PC-3 (cell line): ENCODE measurements around the gene LITAF. TPM values are rescaled to one million over a fixed set of nuclear protein-coding genes. Genes with fewer than 3 reads are reported as not detected.

Experiments used
- ATAC-seq: fragments of 200-7000 bp; cut with Tn5 transposase; 2 replicates; pipeline ENCODE4 v1.9.1; 2020; ENCODE audit warnings: mild to moderate bottlenecking, moderate library complexity
- BruUV-seq: library from RNA; stranded (reverse); fragments of 400-500 nt; replicated peaks from 2 replicates; lab custom pipeline; 2021; lab: Mats Ljungman, UMichigan
- CTCF ChIA-PET: fragments of 300-600 bp; sonication (Branson Sonifier 250); formaldehyde crosslinking; loops from one replicate; lab custom pipeline; 2022; ENCODE audit warnings: antibody characterized with exemption; lab: Charles Lee
- POLR2A ChIA-PET: fragments of 300-600 bp; sonication (Branson Sonifier 250); formaldehyde crosslinking; loops from one replicate; lab custom pipeline; 2022; ENCODE audit warnings: antibody characterized with exemption; ENCODE audit not compliant: unreplicated experiment; lab: Charles Lee
- DNase-seq: peaks from one replicate; pipeline ENCODE4 v3.0.0-alpha.2; 2015
- H2AFZ ChIP-seq: fragments of 300-600 bp; sonication (generic); 2 replicates; pipeline ENCODE4 v1.6.0; 2016; ENCODE audit warnings: antibody characterized with exemption, low read length
- H3F3A ChIP-seq: fragments of 300-600 bp; sonication (generic); one replicate; pipeline ENCODE4 v1.6.0; 2017; ENCODE audit warnings: antibody characterized with exemption, low read length, control low read depth, mild to moderate bottlenecking; ENCODE audit not compliant: unreplicated experiment
- H3K27ac ChIP-seq: fragments of 300-600 bp; sonication (generic); 2 replicates; pipeline ENCODE4 v1.5.1; 2016; ENCODE audit warnings: mild to moderate bottlenecking, low read length
- H3K27me3 ChIP-seq: fragments of 300-600 bp; sonication (generic); 2 replicates; pipeline ENCODE4 v1.6.1; 2016; ENCODE audit warnings: low read length, mixed read lengths
- H3K36me3 ChIP-seq: fragments of 300-600 bp; sonication (generic); 2 replicates; pipeline ENCODE4 v1.6.1; 2016; ENCODE audit warnings: low read depth, mixed run types, low read length, mixed read lengths
- H3K4me1 ChIP-seq: fragments of 300-600 bp; sonication (generic); 2 replicates; pipeline ENCODE4 v1.5.1; 2016; ENCODE audit warnings: low read length; ENCODE audit not compliant: insufficient read depth
- H3K4me2 ChIP-seq: fragments of 300-600 bp; sonication (generic); 2 replicates; pipeline ENCODE4 v1.6.0; 2016; ENCODE audit warnings: low read length
- H3K4me3 ChIP-seq: fragments of 300-600 bp; sonication (generic); 2 replicates; pipeline ENCODE4 v1.5.1; 2016; ENCODE audit warnings: mild to moderate bottlenecking, low read length, mixed read lengths
- H3K79me2 ChIP-seq: fragments of 300-600 bp; sonication (generic); 2 replicates; pipeline ENCODE4 v1.6.1; 2017; ENCODE audit warnings: low read length, mixed read lengths
- H3K9ac ChIP-seq: fragments of 300-600 bp; sonication (generic); 2 replicates; pipeline ENCODE4 v1.6.0; 2016; ENCODE audit warnings: mild to moderate bottlenecking, low read length
- H3K9me2 ChIP-seq: fragments of 300-600 bp; sonication (generic); replicated peaks from 2 replicates; pipeline ENCODE4 v1.6.1; 2016; ENCODE audit warnings: mixed run types, low read length, mixed read lengths
- H3K9me3 ChIP-seq: fragments of 300-600 bp; sonication (generic); 2 replicates; pipeline ENCODE4 v1.6.1; 2016; ENCODE audit warnings: low read length, mixed read lengths
- H4K20me1 ChIP-seq: fragments of 300-600 bp; sonication (generic); 2 replicates; pipeline ENCODE4 v1.6.1; 2016; ENCODE audit warnings: low read length, mixed read lengths
- EZH2 ChIP-seq: fragments of 300-600 bp; sonication (generic); IDR thresholded peaks from one replicate; pipeline ENCODE4 v1.6.1; 2017; ENCODE audit warnings: antibody characterized with exemption, mild to moderate bottlenecking, low read length; ENCODE audit not compliant: unreplicated experiment
- EZH2phosphoT487 ChIP-seq: fragments of 300-600 bp; sonication (generic); IDR thresholded peaks from 2 replicates; pipeline ENCODE4 v1.6.1; 2018; ENCODE audit warnings: mild to moderate bottlenecking, antibody characterized with exemption, low read length, borderline replicate concordance
- intact Hi-C: fragments of 100-400 bp; cut with micrococcal nuclease; formaldehyde crosslinking; loops from 2 replicates; pipeline ENCODE4 v1.9.0; 2023
- total RNA-seq: library from RNA; depleted of rRNA; stranded (reverse); fragments of >200 nt; gene quantifications from 2 replicates; pipeline ENCODE4 v1.2.3, GENCODE V29; 2014
- TF ChIP-seq, protein P1 (sequence below): fragments of 300-600 bp; sonication (generic); conservative IDR thresholded peaks from 2 replicates; pipeline ENCODE4 v1.5.1; 2017; ENCODE audit warnings: antibody characterized with exemption, low read depth, mild to moderate bottlenecking, low read length

Gene LITAF
- total RNA-seq, 1 experiment from 2014 or later, result 13.1 TPM

DNA sequence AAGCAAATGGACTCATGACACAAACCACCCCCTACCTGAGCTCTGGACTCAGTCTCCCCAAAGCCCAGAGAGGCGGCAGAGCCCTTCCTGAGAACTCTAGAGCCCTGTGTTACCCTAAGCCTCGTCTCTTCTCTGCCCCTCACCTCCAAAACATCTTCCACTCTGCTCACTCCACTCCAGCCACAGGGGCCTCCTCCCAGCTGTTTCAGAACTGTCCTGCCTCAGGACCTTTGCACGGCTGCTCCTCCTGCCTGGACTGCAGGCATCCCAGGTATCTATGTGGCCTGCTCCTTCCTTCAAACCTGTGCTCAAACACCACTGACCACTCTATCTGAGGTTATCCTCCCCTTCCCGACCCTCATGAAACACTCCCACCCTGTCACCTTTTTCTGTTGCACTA, 12.9 kb upstream of the LITAF start:
- no peak overlapping the region for H3K4me3 ChIP-seq
- no peaks in the 10 kb centered on the region for H3K79me2 ChIP-seq
- BruUV-seq, result no TSS peak
- no peaks in the 10 kb centered on the region for H3F3A ChIP-seq
- no peak overlapping the region for H3K4me2 ChIP-seq
- TF ChIP-seq EZH2phosphoT487, result no peak
- TF ChIP-seq, protein P1, sequence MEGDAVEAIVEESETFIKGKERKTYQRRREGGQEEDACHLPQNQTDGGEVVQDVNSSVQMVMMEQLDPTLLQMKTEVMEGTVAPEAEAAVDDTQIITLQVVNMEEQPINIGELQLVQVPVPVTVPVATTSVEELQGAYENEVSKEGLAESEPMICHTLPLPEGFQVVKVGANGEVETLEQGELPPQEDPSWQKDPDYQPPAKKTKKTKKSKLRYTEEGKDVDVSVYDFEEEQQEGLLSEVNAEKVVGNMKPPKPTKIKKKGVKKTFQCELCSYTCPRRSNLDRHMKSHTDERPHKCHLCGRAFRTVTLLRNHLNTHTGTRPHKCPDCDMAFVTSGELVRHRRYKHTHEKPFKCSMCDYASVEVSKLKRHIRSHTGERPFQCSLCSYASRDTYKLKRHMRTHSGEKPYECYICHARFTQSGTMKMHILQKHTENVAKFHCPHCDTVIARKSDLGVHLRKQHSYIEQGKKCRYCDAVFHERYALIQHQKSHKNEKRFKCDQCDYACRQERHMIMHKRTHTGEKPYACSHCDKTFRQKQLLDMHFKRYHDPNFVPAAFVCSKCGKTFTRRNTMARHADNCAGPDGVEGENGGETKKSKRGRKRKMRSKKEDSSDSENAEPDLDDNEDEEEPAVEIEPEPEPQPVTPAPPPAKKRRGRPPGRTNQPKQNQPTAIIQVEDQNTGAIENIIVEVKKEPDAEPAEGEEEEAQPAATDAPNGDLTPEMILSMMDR, result no peak
- TF ChIP-seq EZH2, result no peak
- ATAC-seq, result no peak
- H3K9me3 ChIP-seq, result no peaks in the 10 kb centered on the region
- DNase-seq, result no peak
- no peaks in the 10 kb centered on the region for H3K27me3 ChIP-seq
- H3K27ac ChIP-seq, result no peak overlapping the region
- H2AFZ ChIP-seq, result no peak overlapping the region
- peaks cover 4% of the 10 kb centered on the region; the same call in 1 of the 2 replicates for H3K4me1 ChIP-seq
- H3K9me2 ChIP-seq, result no peaks in the 10 kb centered on the region
- intact Hi-C loops, result no loop called here
- H3K36me3 ChIP-seq, result no peaks in the 10 kb centered on the region
- no peak overlapping the region for H3K9ac ChIP-seq
- H4K20me1 ChIP-seq, result no peaks in the 10 kb centered on the region
- POLR2A ChIA-PET, result no interaction called here
- CTCF ChIA-PET, result no interaction called here

DNA sequence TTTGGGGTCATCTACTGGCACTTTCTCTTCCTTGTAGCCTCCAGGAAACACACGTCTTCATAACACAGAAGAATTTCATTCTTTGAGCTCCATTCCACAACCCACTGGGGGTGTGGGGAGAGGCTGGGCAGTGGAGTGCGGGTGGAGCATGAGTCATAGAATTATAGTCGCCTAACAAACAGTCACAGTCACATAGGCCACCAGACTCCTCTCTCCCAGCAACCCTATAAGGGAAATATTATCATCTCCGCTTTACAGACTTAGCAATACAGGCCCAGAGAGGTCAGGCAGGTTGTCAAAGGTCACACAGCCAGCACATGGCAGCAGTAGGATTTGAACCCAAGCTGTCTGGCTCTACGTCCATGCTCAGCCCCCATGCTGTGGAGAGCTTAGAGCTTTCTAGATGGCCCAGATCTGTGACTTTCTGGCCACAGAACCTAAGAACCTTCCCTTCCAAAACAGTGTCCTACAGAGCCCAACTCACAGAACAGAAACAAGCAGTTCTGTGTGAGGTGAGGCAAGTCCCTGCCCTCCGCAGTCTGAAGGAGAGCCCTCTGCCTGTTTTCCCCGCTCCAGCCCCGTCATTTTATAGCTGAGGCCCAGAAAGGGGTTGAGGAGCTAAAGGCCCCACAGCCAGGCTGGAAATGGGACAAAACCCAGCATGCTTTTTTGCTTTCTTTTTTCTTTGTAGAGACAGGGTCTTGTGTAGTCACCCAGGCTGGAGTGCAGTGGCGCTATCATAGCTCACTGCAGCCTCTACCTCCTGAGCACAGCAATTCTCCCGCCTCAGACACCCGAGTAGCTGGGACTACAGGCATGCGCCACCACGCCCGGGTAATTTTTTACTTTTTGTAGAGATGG, 10.7 kb upstream of the LITAF start:
- no peak for TF ChIP-seq EZH2
- POLR2A ChIA-PET, result interaction anchor here (1.0 kb wide), 1 partner anchor 13 kb away, joined by 8 read pairs; no protein-coding TSS in a partner anchor
- H3K79me2 ChIP-seq, result no peaks in the 10 kb centered on the region
- no peak overlapping the region for H3K4me2 ChIP-seq
- H3K9me3 ChIP-seq, result no peaks in the 10 kb centered on the region
- H3K27me3 ChIP-seq, result no peaks in the 10 kb centered on the region
- CTCF ChIA-PET, result no interaction called here
- no peak overlapping the region for H3K27ac ChIP-seq
- H3K9me2 ChIP-seq, result no peaks in the 10 kb centered on the region
- no TSS peak for BruUV-seq
- no peaks in the 10 kb centered on the region for H3K36me3 ChIP-seq
- DNase-seq (peak; percentile 14), ATAC-seq (peak; percentile 89)
- no peak overlapping the region for H2AFZ ChIP-seq
- H3K9ac ChIP-seq, result no peak overlapping the region
- peaks cover 4% of the 10 kb centered on the region; the same call in 1 of the 2 replicates for H3K4me1 ChIP-seq
- no peaks in the 10 kb centered on the region for H4K20me1 ChIP-seq
- no peaks in the 10 kb centered on the region for H3F3A ChIP-seq
- intact Hi-C loops, result no loop called here
- H3K4me3 ChIP-seq, result no peak overlapping the region

DNA sequence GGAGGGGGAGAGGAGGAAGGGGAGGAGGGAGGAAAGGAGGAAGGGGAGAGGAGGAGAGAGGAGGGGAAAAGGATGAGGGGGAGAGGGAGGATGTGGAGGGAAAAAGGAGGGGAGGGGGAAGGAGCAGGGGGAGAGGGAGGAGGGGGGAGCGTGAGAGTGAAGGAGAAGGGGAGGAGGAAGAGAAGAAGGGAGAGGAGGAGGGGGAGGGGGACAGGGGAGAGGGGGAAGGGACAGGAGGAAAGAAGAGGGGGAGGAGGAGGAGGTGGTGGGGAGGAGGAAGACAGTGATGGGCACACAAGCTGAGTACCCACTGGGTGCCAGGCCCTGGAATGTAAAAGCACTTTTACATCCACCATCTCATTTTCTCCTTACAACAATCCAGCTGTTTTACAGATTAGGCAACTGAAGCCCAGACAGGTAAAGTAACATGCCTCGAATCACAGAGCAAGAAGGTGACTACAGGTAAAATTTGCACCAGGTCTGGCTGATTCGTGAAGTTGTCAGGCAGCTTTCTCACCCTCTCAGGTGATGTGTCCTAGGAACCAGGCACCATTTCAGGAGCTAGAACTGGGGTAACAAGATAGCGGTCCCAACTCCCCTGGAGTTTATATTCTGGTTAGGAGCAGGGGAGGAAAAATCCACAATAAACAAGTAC, 10.0 kb upstream of the LITAF start:
- no peak overlapping the region for H3K4me3 ChIP-seq
- no TSS peak for BruUV-seq
- H3K36me3 ChIP-seq, result no peaks in the 10 kb centered on the region
- DNase-seq (no peak), ATAC-seq (no peak)
- H4K20me1 ChIP-seq, result no peaks in the 10 kb centered on the region
- POLR2A ChIA-PET, result interaction anchor here (1.0 kb wide), 1 partner anchor 13 kb away, joined by 8 read pairs; no protein-coding TSS in a partner anchor
- no peaks in the 10 kb centered on the region for H3K9me2 ChIP-seq
- no peak overlapping the region for H3K9ac ChIP-seq
- no peaks in the 10 kb centered on the region for H3F3A ChIP-seq
- no peak overlapping the region for H3K27ac ChIP-seq
- no peaks in the 10 kb centered on the region for H3K27me3 ChIP-seq
- H2AFZ ChIP-seq, result no peak overlapping the region
- TF ChIP-seq EZH2 (no peak), EZH2phosphoT487 (no peak)
- H3K79me2 ChIP-seq, result no peaks in the 10 kb centered on the region
- H3K9me3 ChIP-seq, result no peaks in the 10 kb centered on the region
- CTCF ChIA-PET, result no interaction called here
- no peak overlapping the region for H3K4me2 ChIP-seq
- intact Hi-C loops, result no loop called here
- peaks cover 4% of the 10 kb centered on the region; the same call in 1 of the 2 replicates for H3K4me1 ChIP-seq
